ENCODE results near the gene NUDT2.
A peak's percentile ranks its signal among the peaks of the same experiment; 100 is the strongest.
"Not testable (repeated sequence)": the region's sequence is repeated elsewhere in the genome, so short reads cannot be mapped to it uniquely, and the experiment has no call there.

Gene NUDT2

DNA sequence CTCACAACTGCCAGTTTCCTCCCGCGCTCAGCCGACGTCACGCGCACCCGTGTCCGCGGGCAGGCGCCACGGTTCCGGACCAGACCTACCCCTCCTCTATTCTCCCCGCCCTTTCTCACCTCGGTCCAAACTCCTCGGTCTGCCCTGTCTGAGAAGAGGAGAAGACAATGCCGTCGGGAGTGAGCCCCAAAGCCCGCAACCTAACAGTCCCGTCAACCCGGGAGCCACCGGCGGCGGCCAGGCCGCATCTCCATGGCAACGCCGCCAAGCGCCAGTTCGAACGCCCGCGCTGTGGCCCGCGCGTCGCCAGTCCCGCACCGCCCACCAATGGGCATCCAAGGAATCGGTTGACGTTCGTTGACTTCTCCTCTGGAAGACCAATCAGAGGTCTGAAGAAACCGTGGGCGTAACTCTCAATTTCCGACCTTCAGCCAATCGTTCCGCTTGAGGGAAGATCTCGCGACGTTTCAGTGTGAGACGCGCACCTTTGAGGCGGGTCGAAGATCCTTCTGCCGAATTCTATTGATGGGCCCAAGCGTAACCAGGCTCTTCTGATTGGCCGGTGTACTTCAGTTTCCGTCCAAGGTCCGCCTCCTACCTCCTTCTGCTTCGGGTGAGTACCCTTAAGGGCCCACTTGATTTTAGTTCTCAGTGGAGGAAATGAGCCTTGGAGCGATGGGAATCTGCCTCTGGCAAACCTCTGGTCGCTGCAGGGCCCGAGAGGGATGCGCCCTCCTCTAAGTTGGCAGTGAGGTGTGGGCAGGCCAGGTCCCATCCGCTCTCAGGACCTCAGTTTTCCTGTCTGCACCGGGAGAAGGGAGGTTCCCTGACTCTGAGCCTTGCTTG lies at the start of gene NUDT2, which contains the start of gene KIF24:
TSS of gene NUDT2 (plus strand) at position 583 of the 846 bp plus-strand sequence. CDS start 9,471 bp downstream, outside the sequence.
TSS of gene KIF24 (minus strand) at position 282 of the 846 bp plus-strand sequence. CDS start 17,922 bp downstream, outside the sequence.
- DNase-seq (ENCODE audit: low spot score) = peak; percentile 98

DNA sequence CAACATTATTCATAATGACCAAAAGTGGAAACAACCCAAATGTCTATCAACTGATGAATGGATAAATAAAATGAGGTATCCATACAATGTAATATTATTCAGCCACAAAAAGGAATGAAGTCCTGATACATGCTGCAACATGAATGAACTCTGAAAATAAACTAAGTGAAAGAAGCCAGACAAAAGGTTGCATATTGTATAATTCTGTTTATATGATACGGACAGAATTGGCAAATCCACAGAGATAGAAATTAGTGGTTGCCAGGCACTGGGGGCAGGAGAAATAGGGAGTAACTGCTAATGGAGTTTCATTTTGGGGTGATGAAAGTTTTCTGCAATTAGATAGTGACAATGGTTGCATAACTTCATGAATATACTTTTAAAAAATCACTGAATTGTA lies 47.3 kb upstream of the NUDT2 start:
- DNase-seq (ENCODE audit: low spot score) = no peak

DNA sequence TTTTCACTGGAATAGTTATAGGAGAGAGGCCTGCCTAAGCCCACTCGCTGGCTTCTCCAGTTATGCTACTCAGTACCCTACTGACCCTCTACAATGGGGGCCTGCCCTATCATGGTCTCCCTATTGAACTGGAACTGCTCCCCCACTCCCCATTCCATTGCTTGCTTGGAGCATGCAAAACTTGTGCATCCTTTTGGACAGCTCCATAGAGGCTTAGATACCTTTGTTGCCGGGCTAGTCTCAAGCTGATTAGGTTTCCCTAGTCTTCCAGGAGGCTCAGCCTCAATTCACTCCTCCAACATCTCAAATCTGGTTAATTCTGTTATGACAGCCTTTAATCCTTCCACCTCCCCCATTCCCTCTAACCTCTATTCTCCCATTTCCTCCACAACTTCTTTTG lies 40.2 kb upstream of the NUDT2 start:
- DNase-seq (ENCODE audit: low spot score) = no peak

DNA sequence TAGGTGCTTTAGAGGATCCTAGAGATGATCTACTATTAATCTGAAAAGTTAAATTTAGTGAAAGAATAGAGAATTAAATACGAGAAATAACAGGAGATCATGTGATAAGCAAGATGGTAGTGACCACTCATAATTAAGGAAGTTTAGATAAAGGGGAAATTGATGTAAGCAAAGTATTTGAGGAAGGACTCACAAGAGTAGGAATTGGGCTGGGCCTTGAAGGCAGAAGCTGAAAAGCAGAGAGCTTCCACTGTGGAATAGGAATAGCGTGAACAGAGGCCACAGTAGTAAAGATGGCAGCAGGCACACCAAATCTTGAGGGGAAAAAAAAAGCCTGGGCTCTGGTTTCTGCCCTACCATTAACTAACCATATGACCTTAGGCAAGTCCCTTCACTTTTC lies 38.3 kb upstream of the NUDT2 start:
- no peak for DNase-seq (ENCODE audit: low spot score)

DNA sequence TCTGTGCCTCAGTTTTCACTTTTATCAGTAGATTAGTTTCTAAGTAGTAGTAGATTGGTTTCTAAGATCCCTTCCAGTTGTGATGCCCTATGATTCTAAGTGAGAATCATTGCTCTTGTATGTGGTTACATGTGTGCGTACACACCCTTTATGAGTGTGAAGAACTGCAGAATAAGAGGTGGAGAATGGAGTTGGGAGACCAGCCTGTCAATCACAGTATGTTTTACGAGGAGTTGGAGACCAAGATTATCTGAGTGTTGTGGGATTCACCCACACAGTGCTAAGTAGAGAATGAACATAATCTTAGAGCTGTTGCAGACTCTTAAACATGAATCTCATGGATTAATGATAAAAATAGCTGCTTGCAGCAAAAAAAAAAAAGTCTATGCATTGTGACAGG lies 37.9 kb upstream of the NUDT2 start:
- DNase-seq (ENCODE audit: low spot score) = no peak

DNA sequence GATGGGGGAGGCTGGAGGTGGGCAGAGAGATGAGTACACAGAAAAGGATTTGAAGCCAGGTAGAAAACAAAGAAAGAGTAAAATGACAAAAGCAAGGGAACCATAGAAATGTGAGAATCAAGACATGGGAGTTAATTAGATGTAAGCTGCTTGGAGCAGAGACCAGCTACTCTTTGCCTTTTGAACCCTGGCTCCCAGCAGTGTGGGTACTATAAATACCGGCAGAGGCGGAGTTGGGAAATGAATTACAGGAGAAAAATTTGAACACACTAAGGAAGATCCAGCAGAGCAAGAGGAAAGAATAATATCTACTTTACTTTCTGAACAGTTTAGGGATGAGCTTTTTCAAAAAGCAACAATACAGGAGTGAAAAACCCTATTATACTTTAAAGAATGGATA lies 36.8 kb upstream of the NUDT2 start:
- DNase-seq (ENCODE audit: low spot score) = no peak

DNA sequence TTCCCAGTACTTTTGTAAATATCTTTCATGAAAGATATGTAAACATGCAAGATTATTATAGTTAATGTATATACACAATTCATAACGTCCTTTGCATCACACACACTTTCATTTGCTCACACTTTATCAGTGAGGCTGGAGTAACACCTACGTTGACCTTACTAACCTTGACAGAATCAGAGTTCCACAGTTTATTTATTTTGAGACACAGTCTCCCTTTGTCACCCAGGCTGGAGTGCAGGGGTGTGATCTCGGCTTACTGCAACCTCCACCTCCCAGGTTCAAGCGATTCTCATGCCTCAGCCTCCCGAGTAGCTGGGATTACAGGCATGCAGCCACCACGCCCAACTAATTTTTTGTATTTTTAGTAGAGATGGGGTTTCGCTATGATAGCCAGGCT lies 28.3 kb upstream of the NUDT2 start:
- not testable (repeated sequence) for DNase-seq (ENCODE audit: low spot score)

DNA sequence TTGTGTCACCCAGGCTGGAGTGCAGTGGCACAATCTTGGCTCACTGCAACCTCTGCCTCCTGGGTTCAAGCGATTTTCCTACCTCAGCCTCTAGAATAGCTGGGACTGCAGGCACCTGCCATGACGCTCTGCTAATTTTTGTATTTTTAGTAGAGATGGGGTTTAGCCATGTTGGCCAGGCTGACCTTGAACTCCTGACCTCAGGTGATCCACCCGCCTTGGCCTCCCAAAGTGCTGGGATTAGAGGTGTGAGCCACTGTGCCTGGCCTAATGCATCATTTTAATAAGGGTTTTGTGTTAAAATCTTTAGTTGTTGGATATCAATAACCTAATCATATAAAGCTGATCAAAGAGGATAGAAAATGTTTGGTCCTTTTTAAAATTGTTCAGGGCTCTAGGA lies 21.1 kb upstream of the NUDT2 start:
- peak; percentile 49 for DNase-seq (ENCODE audit: low spot score)

DNA sequence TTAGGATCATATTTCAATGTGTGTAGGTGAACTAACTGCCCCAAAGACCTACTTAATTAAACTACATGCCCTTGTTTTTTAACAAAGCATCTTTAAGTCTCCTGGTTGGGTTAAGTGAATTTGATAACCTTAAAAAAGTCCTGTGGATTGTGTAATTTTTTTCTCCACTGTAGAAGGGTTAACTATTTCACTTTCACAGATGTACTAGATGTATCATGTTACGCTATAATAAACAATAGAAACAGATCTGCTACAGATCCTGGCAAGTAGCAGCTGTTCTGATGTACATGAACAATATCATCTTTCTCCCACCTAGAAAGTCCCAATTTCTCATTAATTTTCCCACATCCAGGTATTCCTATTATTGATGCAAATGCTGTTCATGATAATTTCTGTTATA lies 19.2 kb upstream of the NUDT2 start:
- no peak for DNase-seq (ENCODE audit: low spot score)

DNA sequence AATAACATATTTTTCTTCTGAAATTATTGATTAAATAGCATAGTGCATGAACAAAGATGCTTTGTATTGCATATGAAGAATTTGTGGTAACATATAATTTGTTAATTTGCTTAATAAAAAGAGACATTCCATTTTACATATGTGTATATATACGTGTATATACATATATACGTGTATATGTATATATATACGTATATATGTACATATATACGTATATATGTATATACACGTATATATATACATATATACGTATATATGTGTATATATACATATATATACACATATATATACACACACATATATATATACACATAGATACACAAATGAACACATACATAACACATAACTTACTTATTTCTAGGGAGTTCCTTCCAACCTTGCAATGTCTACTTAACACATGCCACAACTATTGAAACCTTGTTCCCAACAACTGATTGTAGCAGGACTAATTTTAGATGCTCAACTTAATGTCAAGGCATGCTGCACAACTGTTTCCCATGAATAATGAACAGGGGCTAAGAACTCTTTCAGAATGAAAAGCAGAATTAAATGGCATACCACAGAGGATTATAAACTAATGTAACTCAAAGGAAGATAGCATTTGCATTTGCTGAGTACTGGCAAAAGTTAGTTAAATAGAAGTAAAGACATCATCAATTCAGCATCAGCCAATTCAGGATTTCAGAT lies 17.7 kb upstream of the NUDT2 start:
- no peak for DNase-seq (ENCODE audit: low spot score)

DNA sequence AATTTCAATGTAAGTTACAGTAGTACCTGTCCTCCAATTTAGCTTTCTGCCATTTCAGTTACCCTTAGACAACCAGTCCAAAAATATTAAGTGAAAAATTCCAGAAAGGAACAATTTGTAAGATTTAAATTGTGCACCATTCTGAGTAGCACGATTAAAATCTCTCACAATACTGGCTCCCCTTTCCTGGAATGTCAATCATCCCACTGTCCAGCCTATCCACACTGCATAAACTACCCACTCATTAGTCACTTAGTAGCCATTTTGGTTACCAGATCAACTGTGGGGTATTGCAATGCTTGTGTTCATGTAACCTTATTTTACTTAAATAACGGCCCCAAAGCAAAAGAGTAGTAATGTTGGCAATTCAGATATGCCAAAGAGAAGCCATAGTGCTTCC lies 11.9 kb upstream of the NUDT2 start:
- no peak for DNase-seq (ENCODE audit: low spot score)

DNA sequence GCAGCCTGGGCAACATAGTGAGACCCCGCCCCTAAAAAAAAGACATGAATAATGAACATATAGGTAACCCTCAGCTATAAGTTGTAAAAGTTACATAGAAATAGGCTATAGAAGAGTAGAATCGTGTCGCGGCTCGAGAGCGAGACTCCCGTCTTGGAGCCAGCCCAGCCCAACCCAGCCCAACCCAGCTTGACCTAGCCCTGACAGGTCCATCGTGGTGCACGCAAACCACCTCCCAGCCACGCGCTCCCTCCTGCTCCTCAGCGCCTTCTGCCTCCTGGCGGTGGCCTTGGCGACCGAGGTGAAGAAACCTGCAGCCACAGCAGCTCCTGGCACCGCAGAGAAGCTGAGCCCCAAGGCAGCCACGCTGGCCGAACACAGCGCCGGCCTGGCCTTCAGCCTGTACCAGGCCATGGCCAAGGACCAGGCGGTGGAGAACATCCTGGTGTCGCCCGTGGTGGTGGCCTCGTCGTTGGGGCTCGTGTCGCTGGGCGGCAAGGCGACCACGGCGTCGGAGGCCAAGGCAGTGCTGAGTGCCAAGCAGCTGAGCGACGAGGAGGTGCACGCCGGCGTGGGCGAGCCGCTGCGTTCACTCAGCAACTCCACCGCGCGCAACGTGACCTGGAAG lies 11.1 kb upstream of the NUDT2 start:
- no peak for DNase-seq (ENCODE audit: low spot score)

DNA sequence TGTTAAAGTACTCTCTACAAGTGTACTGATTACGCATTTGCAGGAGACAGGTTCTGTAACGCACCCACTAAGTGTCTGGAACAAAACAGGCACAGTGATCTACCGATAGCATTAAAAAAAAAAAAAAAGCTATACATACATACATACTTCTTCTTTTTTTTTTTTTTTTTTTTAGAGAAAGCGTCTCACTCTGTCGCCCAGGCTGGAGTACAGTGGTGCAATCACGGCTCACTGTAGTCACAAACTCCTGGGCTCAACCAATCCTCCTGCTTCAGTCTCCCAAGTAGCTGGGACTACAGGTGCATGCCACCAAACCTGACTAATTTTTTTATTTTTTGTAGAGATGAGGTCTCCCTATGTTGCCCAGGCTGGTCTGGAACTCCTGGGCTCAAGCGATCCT lies 7.9 kb upstream of the NUDT2 start:
- DNase-seq (ENCODE audit: low spot score) = no peak

DNA sequence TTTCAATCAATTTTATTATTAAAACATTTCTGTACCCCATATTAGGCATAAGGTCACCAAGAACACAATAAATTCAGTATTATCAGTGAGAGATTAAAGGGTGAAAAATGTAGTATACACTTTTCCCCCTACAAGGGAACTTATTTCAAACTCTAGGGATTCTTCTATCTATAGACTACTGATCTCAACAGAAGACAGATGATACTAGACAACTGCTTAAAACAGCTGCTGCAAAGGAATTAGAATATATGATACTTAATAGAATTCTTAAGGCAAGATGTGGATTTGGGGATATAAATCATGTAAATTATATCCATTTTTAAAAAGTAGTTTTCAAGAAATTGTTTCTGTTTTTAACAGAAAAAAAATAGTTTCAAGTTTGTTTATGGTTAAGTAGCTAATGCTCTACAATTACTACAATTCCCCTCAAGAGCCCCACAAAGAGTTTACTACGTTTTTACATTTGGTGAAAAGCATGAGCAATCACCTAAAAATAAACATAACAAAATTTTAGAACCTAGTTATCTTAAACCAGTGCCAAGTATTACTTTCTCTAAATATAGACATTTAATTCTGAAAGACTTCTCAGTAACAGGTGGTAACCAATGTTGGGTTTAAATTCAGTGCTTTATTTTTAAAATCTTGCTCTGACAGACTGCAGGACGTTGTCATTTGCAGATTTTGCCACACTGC lies 6.3 kb upstream of the NUDT2 start:
- DNase-seq (ENCODE audit: low spot score) = no peak

DNA sequence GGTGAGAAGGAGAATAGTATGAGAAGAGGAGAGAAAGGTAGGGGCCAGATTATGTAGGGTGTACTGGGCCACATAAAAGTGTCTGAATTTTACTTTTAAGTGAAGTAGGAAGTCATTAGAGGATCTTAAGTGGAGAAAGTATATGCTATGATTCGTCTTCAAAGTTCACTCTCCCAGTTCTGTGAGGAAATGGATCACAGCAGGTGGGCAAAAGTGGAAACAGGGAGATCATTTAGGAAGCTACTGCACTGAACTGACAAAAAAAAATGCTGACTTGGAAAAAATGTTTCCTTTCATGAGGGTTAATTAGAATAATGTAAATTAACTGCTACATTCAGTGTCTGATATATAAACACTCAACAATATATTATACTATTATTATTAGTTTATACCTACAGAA lies 2.7 kb upstream of the NUDT2 start:
- DNase-seq (ENCODE audit: low spot score) = no peak

DNA sequence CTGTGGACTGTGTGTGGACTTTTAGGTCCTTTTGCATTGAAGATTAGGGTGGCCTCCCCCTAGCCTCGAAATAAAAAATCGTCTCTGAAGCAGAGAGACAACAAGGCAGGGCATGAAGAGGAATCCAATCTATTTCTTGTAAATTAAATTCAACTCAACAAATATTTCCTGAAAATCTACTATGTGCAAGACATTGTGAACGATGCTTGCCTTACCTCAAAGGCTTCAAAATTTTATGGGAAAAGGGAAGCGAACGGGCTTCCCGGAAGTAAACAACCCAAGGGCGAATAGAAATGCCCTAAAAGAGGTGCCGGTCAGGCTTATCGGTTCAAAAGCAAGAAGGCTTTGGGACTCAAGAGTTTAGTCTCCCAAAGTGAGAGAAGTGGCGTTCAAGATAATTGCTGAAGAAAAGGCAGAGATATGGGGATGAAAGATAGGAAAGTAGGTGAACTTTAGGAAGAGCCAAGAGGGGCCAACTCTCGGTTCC lies 826 bp upstream of the NUDT2 start:
- no peak for DNase-seq (ENCODE audit: low spot score)

DNA sequence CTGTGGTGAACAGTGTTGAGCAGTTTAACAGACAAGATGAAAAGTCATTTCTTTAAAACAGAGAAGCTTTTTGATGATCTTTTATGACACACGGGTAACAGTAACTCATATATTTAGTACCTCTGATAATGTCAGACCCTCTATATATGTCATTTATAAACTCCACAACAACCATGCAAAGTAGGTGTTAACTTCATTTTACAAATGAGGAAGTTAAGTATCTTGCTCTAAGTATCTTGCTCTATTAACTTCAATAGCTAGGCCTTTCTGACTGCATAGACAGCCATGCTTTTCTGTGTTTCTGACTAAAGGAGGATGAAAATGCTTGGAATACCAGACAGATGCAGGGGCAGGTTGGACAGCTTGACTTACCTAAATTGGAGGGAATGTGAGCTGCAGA lies 1.8 kb downstream of the NUDT2 start:
- DNase-seq (ENCODE audit: low spot score) = no peak

DNA sequence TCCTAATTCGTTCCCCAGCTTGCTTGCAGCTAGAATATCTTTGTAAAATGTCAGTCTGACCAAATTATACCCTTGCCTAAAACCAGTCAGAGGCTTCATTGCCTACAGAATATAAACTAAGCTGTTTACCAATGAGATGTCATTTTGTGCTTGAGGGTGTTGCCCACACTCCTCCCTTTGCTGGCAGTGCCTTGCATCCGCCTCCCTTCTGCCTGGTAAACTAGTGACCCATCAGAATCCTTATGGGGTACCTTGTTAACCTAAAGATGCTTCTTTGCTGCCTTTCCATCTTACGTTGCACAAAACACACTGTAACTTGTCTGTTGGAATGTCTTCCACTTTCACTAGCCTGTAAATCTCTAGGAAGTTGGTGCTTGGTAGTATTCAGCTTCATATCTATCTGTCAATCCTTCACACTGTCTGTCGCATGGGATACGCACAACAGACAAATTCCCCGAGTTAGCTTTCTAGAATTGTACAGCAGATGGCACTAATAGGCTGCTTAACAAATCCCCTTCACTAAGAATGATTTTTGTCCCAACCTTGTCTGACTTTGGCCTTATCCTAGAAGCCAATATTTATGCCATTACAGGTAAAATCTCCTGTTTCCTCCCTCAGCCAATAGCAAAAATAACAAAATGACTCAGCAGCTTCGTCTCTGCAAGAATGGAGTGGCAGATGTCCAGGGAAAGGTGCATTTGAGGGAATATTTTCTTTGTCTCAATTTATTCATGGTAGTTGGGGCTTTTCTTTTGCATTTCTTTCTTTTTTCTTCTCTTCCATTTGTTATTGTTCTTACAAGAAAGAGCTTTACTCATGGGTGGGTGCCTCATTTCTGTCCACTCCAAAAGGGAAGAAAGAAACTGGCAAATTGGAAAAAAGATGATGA lies 3.0 kb downstream of the NUDT2 start:
- peak; percentile 60 for DNase-seq (ENCODE audit: low spot score)

DNA sequence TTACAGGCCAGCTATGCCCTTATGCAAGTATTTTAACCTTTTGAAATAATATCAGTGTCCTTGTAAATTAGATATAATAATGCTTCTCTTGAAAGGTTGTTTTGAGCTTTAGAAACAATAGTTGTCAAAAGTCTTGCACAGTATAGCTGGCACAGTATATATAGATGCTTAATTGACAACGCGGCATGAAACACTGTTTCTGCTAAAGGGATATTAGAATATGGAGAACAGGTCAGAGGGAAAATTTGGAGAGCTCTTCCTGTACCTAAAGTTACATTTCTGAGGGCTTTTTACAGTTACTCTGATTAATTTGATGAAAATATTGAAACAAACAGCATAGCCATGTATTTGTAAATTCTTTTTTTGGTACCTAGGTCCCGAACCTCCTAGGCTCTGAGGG lies 4.5 kb downstream of the NUDT2 start:
- DNase-seq (ENCODE audit: low spot score) = no peak

DNA sequence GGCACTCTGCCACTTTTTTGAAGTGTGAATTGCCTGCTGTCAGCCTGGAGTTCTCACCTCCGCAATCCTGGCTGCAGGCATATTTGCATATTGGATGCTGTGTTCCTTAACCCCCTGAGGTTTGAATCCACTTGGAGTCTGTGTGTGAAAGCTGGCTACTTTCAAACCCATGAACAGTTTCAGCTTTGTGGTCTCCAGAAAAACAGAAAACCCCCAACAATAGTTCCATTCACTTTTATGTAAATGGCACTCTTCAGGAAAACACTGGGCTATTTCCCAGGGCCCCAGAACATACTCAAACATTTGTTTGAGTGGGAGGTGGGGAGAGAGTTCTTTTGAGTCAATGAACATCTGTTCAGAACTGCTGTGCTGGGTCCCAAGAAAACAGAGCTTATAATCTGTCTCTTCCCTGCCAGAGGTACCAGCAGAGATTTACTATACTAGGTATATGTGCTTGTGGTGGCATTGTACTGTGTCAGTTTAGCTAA lies 5.0 kb downstream of the NUDT2 start:
- peak; percentile 95 for DNase-seq (ENCODE audit: low spot score)

DNA sequence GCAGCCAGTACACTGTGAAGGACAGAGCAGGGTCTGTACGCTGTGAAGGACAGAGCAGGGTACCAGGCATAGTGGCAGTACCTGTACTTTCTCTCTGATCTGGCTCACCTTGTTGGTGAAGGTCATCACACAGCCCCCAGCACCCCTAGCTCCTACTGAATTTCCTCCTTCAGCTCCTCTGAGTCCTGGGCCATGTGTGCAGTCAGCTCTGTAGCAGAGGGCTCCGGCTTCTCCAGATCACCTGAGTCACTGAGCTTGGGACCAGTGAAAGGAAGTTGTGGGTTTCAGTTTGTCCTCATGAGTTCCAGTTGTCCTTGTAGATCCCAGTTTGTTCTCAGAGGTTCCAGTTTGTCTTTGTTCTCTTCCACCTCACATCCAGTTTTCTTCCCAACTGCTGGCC lies 5.5 kb downstream of the NUDT2 start:
- no peak for DNase-seq (ENCODE audit: low spot score)
